GM19239 (cell line): ENCODE measurements around the gene FAM53C.
"Not testable (repeated sequence)": the region's sequence is repeated elsewhere in the genome, so short reads cannot be mapped to it uniquely, and the experiment has no call there.

Source experiments
- DNase-seq: peaks from one replicate; pipeline ENCODE4 v3.0.0; 2011; ENCODE audit warnings: low spot score; ENCODE audit not compliant: insufficient read length
- FAIRE-seq: peaks from 2 replicates; lab custom pipeline; 2011; peaks lifted over from hg19 to GRCh38; lab: Jason Lieb, UNC

FAM53C gene

DNA sequence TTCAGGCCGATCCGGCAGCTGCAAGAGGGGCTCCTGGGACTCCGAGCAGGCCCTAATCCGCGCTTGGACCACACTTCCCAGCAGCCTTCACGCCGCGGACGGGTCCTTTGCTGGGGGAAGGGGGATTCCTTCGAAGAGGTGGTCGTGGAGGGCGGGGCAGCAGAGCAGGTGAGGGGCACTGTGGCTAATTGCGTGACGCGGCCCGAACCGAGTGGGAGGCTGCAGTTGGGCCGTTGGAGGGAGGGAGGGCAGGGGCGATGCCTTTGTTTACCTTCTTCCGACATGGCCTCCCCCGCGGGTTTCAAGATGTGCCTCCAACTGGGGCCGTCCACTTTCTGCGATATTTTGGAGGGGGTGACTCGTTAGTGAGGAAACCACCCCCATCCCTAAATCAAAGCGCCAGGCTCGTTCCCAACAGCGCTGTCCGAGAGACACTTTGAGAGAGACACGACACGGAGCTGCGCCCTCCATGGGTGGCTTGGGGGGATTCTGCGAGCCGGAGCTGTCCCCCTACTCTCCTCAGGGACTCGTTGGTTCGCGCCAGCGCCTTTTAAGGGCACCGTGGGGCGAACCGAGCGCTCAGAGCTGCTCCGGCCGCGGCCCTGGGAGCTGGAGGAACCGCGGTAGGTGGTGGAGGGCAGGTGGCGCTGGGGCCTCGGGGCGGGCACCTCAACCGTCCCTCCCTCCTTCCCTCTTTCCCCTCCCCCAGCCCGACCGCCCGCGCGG lies at the start of gene FAM53C:
FAM53C (plus strand) TSS at position 582 of the 726 bp plus-strand sequence. CDS start 3,070 bp downstream, outside the sequence.
- DNase-seq (peak; percentile 69), FAIRE-seq (peak; percentile 84)

- FAIRE-seq (no peak), DNase-seq (no peak)
These were observed 48.8 kb upstream of the FAM53C start for GRCh38 chr5:138289296-138289695.

- DNase-seq (no peak), FAIRE-seq (no peak)
These were observed 34.7 kb upstream of the FAM53C start for GRCh38 chr5:138303372-138303771.

DNA sequence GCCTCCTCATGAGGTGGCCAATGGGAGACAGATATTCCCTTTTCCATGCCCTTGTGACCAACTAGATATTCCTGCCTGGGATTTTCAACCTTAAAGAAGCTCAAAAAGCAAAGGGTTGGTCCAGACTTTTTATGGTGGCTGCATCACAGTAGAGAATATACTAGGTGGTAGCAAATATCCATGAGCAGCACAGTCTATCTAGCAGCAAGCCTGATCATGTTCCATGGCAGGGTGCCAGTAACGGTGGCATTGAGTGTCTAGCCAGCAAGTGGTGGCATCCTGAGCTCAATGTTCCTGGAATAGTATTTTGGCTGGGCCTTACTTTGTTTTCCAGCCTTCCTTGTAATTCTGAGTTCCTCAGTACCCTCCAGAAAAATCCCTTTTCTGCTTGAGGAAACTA lies 32.3 kb upstream of the FAM53C start:
- no peak for FAIRE-seq
- no peak for DNase-seq

DNA sequence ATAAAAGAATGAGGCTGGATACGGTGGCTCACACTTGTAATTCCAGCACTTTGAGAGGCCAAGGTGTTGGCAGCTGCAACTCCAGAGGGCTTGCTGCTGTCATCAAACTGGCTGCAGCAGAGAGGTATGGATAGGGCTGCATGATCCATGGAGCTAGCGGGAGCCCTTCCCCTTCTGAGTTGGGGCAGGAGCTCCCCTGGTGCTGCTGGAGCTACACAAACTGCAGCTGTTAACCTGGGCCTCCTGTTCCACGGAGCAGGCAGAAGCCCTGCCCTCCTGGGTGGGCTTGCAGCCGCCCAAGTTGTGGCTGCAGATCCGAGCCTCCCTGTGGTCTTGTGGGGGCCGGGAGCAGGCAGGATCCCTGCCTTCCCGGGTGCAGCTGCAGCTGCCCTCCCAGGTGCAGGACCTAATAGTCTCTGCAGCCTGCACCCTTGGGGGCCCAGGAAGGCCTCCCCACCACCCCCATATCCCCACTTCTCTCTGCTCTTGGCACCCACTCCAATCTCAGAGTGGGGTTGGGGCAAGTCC lies 22.3 kb upstream of the FAM53C start:
- FAIRE-seq (no peak), DNase-seq (no peak)

DNA sequence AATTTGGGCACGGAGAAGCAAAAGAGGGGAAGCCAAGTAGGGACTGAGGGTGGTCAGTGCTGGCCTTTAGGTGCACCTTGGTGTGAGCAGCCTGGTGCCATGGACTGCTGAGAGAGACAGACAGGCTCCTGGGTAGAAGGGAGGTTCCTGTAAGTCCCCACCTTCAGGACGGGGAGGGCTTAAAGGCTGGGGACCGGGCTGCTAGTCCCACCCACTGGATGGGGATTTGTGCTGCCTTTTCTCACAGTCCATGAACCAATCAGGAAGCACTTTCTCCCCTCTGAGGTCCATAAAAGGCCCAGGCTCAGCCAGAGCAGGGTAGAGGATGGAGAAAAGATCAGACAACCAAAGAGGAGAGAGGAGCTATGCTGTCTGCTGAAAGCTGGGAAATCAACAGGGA lies 21.7 kb upstream of the FAM53C start:
- no peak for FAIRE-seq
- no peak for DNase-seq

DNA sequence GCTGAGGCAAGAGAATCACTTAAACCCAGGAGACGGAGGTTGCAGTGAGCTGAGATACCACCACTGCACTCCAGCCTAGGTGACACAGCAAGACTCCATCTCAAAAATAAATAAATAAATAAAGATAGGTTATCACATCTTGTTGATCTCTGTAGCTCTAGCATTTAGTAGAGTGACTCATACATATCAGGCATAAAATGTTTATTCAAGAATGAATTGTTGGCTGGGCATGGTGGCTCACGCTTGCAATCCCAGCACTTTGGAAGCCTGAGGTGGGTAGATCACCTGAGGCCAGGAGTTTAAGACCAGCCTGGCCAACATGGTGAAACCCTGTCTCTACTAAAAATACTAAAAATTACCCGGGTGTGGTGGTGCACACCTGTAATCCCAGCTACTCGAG lies 19.9 kb upstream of the FAM53C start:
- not testable (repeated sequence) for DNase-seq, FAIRE-seq

DNA sequence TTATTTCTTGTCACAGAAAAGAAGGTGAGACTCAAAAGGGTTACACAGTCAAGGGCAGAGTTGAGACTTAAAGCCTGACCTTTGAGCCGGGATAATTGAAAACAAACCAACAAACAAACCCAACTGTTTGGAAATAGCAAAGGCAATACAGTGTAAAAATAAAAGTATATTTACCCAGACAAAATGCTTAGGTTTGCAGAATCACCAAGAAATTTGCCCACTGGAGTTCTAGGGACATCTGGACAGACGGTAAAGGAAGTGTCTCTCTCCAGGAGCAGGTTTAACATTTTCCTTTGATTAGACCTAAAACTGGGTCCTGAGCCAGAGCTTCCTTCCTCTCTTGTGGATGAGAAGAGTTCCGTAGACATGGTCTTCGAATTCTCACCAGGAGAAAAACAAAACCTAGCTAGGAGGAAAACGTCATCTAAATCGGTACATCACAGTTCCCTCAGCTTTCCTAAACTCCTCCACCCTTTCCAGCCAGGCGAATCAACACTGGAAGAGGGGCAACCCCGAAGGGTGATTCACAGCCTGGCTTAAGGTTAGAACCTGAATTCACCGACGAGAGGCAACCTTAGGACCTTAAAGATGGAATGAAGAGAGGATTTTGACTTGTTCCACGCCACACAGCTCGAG lies 7.1 kb upstream of the FAM53C start:
- FAIRE-seq, result no peak
- no peak for DNase-seq

GRCh38 chr5:138331449-138332368 lies 6.4 kb upstream of the FAM53C start, which contains the start of gene CDC25C:
Gene CDC25C, minus strand, starts transcription at chr5:138331804. Its CDS starts 624 bp downstream, at chr5:138331180.
- DNase-seq, result peak; percentile 93
- peak; percentile 98 for FAIRE-seq

DNA sequence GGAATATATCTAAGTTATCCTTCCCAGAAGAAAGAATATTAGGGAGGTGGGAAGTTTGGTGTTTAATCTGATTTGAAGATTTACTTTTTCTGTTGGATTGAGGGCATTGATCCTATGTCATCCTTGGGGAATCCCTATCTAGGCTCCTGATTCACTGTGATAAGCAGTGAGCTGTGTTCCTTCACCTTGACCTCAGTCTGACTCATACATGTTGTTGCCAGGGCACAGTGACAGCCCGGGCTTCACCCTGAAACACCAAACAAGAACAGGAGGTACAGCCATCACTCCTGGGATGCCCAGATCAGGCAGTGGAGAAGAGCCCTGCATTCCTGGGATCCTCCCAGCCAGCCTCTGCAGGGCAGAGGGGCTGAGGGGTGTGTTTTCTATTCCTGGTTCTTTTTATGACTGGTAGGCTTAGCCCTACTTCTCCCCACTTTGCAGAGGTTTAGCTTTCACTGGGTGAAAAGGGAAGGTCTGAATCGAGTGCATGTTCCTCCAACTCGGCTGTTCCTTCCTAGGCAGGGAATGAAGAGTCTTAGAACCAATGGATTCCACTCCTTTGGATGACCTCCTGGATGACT lies 3.1 kb upstream of the FAM53C start:
- no peak for FAIRE-seq
- DNase-seq, result no peak

DNA sequence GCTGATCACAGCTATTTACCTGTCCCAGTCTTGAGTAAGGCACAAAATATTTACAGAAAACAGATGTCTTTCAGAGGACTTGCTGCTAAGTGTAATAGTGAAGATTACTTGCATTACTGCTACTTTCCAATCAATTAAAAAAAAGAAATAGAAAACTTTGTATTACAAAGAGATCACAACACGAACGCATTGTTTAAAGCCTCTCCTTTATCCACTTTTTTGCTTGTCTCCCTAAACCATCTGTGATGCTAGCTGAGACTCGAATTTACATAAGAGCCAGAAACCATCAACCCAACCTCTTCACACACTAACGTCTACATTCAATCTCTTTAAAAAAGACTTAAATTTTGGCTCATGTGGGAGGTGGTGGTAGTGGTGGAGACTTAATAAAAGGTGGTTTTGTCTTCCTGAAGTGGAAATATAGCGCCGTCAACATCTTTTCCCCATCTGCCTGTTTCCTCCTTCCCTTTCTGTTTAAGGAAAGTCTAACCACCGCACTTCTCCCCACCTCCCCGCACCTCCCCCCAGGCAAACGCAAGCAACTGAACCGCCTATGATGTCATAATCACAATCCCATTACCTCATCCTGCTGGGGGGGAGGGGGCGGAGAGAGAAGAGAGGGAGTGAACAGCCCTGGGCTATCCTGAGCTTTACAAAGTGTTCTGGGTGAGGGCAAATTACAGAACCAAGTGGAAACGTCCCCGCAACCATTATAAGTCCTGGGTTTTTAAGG lies 948 bp upstream of the FAM53C start:
- DNase-seq, result no peak

GRCh38 chr5:138338411-138339090 lies 485 bp downstream of the FAM53C start:
- DNase-seq (no peak), FAIRE-seq (peak; percentile 53)

More for the DNA sequence above, 948 bp upstream of the FAM53C start:
- peak; percentile 62 for FAIRE-seq

DNA sequence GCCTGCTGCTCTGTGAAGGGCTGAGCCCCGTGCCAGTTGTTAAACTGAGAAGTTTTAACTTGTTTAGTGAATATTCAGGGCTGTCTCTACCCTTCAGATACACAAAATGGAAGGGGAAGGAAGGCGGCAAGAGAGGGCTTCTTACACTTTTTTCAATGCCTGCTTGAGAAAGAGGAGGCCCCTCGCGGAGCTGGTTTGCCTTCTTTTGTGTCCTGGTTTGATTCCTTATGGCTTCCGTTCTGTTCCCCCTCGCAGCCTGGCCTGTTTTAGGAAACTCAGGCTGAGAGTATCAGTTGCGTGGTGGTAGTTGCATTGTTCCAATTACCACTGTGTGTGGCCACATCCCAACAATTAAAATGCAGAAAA lies 1.0 kb downstream of the FAM53C start:
- no peak for FAIRE-seq
- DNase-seq, result no peak

DNA sequence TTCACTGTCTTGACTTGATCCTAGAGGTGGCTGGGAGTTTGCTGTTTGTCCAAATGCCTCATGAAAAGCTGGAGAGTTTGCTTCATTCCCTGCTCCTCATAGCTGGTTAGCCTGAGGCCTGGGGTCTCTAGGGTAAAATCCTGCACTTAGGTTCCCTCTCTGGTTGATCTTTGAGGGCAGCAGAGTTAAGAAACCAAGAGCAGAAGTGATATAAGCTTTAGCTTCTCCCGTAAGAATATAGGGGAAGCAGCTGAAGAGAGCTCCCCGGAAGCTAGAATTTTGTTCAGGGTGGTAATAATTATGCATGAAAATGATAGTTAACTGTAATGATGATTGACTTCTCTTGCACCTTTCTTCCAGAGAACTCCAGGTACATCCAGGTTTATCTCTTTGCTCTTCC lies 1.4 kb downstream of the FAM53C start:
- FAIRE-seq, result peak; percentile 69

DNA sequence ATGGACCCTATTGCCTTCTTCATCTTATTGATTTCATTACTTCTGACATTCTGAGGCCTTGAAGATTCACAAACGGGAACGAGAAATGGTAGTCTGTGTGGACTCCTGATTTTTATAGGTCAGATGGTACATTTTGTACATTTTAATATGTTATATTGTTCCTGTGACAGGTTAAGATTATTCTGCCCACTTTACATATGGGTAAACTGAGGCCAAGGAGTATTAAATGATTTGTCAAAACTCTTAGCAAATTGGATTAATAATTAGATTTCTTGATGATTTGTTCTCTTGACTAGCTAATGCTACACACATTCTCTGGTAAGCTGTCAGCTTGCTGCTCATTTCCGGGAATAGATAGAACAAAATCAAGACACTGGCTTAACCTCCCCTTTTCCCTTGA lies 1.9 kb downstream of the FAM53C start:
- FAIRE-seq (no peak), DNase-seq (no peak)

More for the DNA sequence above, 1.4 kb downstream of the FAM53C start:
- DNase-seq, result no peak

DNA sequence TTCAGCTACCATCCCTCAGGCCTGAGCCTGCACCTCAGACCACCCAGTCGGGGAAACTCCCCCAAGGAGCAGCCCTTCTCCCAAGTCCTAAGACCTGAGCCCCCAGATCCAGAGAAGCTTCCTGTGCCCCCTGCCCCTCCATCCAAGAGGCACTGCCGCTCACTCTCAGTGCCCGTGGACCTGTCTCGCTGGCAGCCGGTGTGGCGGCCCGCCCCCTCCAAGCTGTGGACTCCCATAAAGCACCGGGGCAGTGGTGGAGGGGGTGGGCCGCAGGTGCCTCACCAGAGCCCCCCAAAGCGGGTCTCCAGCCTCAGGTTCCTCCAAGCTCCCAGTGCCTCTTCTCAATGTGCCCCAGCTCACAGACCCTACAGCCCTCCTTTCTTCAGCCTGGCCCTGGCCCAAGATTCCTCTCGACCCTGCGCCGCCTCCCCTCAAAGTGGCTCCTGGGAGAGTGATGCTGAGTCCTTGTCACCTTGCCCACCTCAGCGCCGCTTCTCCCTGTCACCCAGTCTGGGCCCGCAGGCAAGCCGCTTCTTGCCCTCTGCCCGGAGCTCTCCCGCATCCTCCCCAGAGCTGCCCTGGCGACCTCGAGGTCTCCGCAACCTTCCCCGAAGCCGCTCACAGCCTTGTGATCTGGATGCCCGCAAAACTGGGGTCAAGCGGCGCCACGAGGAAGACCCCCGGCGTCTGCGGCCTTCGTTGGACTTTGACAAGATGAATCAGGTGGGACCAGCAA lies 7.0 kb downstream of the FAM53C start:
- FAIRE-seq, result no peak

GRCh38 chr5:138346889-138347288 lies 8.8 kb downstream of the FAM53C start:
- DNase-seq (no peak), FAIRE-seq (no peak)

More for the DNA sequence above, 7.0 kb downstream of the FAM53C start:
- DNase-seq, result no peak
